GM12872 (cell line): ENCODE results near the gene MDFIC.

Source experiments
- TF ChIP-seq, protein P1 (sequence below): IDR thresholded peaks from 3 replicates; pipeline ENCODE4 v1.5.1; 2011; ENCODE audit warnings: low read depth, mild to moderate bottlenecking, low read length, moderate library complexity; ENCODE audit not compliant: insufficient read depth

The MDFIC gene

DNA sequence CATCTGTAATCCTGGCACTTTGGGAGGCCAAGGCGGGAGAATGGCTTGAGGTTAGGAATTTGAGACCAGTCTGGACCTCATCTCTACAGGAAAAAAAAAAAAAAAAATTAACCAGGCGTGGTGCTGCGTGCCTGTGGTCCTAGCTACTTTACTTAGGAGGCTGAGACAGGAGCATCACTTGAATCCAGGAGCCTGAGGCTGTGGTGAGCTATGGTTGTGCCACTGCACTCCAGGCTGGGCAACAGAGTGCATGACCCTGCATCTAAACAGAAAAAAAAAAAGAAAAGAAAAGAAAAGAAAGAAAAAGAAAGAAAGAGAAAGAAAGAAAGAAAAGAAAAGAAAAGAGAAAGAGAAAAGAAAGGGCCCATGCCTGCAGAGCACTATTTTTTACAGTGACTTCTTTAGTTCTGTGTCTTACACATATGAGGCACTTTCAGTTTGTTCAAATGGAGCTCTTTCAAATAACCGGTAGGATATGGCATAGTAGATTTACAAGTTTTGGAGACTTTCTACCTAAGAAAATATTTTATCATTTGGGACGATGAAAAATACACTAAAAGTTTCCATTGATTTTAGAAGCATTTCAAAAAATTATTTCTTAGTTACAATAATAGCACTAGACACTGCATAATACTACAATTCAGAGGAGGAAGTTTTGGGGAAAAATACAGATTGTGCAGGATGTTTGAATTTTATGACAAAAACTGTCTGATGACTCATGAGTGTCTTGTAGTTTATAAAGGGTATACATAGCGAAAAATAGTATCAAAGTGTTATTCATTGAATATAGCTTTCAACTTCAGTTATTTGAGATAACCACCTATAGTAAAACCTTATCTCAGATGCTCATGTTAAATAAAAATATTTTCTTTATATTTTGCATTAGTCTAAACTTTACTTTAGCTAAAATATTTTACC lies 75.9 kb downstream of the MDFIC start:
- TF ChIP-seq, protein P1, sequence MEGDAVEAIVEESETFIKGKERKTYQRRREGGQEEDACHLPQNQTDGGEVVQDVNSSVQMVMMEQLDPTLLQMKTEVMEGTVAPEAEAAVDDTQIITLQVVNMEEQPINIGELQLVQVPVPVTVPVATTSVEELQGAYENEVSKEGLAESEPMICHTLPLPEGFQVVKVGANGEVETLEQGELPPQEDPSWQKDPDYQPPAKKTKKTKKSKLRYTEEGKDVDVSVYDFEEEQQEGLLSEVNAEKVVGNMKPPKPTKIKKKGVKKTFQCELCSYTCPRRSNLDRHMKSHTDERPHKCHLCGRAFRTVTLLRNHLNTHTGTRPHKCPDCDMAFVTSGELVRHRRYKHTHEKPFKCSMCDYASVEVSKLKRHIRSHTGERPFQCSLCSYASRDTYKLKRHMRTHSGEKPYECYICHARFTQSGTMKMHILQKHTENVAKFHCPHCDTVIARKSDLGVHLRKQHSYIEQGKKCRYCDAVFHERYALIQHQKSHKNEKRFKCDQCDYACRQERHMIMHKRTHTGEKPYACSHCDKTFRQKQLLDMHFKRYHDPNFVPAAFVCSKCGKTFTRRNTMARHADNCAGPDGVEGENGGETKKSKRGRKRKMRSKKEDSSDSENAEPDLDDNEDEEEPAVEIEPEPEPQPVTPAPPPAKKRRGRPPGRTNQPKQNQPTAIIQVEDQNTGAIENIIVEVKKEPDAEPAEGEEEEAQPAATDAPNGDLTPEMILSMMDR = no peak

DNA sequence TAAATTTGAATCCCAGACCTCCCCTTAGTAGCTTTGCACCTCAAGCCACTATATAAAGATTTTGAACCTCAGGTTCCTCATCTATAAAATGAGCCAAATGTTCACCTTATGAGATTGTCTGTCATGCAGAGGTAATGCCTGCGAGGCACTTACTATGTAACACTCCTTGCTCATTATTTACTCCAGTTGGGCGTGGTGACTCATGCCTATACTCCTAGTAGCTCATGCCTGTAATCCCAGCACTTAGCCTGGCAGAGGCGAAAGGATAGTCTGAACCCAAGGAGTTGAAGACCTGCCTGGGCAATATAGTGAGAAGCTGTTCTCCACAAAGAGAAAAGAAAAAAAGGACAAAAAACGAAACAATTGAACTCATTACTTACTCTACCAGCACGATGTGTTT lies 82.2 kb downstream of the MDFIC start:
- TF ChIP-seq, protein P1 = no peak

DNA sequence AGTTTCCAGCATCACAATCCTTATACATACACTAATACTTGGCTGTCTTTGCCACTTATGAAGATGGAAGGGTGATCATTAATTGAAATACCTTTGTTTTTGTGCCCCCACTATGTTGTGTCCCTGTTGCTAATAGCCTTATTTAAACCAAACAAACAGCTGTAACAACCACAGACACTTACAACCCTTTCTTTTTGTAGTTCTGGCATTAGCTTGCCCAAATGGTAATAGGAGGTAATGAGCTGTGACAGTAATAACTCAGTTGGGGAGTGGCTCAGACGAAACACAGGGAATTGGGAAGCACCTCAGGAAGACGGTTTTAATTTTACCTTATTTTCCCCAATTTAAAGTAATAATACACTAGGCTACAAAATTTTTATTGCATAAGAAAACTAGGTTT lies 83.4 kb downstream of the MDFIC start:
- TF ChIP-seq, protein P1 = no peak

DNA sequence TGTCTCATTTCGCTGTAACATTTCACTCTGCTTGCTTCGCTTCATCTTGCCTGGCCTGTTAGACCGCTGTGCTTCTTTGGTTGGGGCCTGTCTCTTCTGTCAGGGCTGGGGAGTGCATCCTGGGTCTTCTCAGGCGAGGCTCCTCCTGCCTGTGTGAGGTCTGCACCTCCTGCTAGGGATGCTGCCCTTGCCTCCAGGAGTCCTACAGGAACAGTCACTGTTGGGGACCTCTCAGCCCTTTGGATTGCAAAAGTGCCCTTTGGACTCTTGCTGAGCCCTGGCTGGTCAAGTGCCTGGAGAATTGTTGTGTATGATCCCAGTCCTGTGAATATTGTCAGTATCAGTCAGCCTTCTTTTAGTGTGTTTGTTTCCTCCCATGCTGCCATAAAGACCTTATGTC lies 84.1 kb downstream of the MDFIC start:
- TF ChIP-seq, protein P1 = no peak

DNA sequence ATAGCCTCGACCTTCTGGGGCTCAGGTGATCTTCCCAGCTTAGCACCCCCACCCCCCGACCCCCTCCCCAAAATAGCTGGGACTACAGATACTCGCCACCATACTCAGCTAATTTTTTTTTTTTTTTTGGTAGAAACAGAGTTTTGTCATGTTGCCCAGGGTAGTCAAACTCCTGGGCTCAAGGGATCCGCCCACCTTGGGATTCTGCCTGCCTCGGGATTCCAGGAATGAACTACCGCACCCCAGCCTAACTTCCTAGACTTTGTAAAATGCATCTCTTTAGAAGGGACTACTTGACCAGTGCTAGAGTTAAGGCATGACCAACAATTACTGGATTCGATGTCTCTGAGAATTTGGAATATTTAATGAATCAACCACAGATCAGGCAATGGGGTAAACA lies 85.9 kb downstream of the MDFIC start:
- TF ChIP-seq, protein P1 = no peak

DNA sequence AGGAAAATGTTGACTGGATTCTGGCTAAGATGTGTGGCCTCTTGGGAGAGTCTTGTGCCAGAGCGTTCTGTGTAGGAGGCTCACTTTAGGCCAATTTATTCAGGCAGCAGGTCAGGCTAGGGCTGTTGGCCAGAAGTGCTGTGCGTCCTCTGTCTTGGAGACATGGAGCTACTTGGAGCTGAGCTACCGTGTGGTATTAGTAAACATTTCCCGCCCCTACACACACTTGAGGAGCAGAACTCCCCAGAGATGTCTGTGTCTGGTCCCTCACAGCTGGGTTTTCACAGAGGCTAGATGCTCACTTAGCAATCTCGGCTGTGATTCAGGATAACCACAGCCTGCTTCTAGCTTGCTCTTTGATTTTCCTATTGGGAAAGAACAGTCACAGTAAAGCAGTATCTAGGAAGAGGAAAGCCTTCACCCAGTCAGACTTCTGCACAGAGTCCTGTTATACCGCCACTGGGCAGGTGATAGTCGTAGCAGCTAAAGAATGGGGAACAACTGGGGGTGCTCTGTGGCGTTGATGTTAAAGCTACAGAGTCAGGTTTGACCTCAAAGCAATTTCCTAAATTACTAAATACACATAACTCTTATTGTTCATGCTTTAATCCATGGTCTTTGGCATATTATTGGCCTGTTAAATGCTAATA lies 86.7 kb downstream of the MDFIC start:
- TF ChIP-seq, protein P1 = no peak

DNA sequence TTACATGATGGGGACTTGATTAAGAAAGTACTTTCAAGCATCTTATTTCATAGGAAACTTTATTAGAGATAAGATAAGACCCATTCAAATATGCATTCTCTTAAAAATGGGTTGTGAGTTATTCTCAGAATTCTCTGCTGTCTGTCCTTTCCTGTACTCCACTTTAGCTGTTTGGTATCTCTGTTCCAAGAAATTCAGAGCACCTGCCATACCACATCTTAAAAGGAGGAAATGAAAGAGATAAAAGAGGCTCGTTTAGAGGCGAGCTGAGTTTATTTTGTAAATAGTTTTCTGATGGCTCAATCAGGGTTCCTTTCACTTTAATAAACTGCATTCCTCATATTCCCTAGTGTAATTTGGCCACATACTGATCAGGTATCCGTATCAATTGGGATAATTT lies 87.2 kb downstream of the MDFIC start:
- TF ChIP-seq, protein P1 = no peak
